SIG-M5 treated with dmso at 0.1 percent for 504 hours (cell line): ENCODE measurements around the gene ACOXL.
A peak's percentile ranks its signal among the peaks of the same experiment; 100 is the strongest.

Source experiments
- DNase-seq: peaks from one replicate; lab custom pipeline; 2025; ENCODE audit not compliant: unreplicated experiment; lab: John Stamatoyannopoulos, UW

The ACOXL gene

GRCh38 chr2:110820128-110820527 lies 87.8 kb downstream of the ACOXL start:
- peak; percentile 77 for DNase-seq

DNA sequence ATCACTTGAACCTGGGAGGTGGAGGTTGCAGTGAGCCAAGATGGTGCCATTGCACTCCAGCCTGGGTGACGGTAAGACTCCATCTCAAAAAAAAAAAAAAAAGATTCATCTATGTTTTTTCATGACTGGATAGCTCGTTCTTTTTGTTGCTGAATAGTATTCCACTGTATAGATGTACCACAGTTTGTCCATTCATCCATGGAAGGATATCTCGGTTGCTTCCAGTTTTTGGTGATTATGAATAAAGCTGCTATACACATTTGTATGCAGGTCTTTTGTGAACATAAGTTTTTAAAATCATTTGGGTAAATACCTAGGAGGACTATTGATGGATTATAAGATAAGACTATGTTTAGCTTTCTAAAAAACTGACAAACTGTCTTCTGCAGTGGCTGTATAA lies 90.8 kb downstream of the ACOXL start:
- DNase-seq, result no peak

GRCh38 chr2:110827511-110827910 lies 95.1 kb downstream of the ACOXL start:
- DNase-seq, result no peak

DNA sequence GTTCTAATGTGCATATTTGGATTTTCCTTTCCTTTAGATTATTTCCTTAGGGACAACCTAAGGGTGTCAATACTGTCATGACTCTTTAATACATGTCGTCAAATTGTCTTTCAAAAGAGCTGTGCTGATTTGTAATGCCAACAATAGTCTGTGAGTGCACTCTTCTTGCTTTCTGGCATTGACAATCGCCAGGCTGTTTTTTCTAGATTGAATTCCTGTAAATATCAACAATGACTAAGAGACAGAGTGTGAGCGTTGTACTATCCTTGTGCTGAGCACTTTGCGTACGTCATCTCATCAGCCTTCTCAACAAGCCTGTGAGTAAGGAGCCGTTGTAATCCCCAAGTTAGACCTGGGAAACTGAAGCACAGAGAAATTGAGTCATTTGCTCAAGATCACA lies 96.0 kb downstream of the ACOXL start:
- no peak for DNase-seq

- DNase-seq, result no peak
Observed at GRCh38 chr2:110829413-110830146, 97.2 kb downstream of the ACOXL start.

GRCh38 chr2:110832740-110833139 lies 100.4 kb downstream of the ACOXL start:
- no peak for DNase-seq

GRCh38 chr2:110834134-110834827 lies 101.9 kb downstream of the ACOXL start:
- no peak for DNase-seq

DNA sequence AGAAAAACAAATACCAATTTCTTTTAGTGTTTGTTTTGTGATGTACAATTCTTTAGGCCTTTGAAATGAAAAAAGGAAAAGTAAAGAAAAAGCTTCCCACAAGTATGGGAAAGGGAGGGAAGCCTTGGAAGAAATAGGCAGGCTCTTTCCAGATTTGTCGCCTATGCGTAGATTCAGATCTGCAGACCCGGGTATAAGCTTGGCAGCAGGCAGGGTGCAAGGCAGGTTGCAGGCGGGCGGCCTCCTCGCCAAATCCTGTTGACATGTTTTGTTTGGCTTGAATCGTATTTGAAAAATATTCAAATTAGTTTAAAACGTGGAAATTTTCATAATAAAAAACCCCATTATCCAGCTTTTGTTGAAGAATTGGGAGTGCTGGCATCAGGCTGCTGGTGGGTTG lies 104.3 kb downstream of the ACOXL start:
- DNase-seq, result no peak

- DNase-seq, result no peak
Observed at GRCh38 chr2:110837446-110838409, 105.4 kb downstream of the ACOXL start.

DNA sequence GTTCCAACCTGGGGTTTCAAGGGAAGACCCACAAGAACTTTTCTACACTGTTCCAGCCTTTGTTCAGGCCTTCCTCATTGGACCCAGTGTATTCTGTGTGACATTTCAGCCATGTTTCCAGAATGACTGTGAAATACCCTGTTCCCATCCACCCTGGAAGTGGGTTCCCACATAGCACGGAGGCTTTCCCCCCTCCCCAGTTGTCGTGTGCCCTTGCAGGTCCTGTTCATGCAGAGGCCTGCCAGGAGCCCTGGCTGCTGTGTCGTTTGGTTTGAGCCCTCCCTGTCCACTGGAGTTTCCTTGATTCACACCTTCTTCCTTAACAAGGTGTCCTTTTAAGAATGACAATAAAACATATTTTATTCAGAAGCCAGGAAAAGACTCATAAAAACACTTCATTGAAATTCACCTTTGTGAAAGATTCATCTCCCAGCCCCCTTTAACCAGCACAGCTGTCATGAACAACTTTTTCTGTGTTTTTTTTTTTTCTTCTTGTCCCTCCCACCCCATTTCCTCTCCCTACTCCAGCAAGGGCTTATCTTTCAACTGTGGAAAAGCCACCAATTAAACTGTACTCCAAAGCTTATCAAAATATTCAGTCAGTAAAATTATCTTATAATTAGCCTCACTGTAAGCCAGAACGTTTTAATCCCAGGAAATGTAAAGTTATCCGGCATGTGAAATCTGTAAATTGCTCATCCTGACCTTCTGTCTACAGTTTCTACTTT lies 106.4 kb downstream of the ACOXL start:
- DNase-seq, result no peak

- no peak for DNase-seq
Observed at GRCh38 chr2:110840508-110840907, 108.1 kb downstream of the ACOXL start.

DNA sequence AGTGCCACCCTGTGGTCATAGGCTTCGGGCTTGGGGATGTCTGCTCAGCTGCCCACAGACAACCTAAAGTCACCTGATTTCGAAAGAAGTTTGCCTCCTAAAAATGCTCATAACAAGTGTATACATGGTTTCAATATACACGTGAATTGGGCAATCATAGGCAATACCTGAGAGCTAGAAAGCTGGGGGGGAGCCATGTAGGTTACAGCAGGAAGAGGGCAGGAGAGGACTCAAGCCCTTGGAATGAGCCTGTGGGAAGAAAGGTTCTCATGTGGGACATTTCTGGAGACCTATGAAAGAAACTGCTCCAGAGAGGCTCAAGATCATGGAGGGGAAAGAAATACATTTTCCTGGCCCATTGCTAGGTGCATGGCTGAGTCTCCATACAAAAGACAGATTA lies 109.7 kb downstream of the ACOXL start:
- DNase-seq, result no peak

DNA sequence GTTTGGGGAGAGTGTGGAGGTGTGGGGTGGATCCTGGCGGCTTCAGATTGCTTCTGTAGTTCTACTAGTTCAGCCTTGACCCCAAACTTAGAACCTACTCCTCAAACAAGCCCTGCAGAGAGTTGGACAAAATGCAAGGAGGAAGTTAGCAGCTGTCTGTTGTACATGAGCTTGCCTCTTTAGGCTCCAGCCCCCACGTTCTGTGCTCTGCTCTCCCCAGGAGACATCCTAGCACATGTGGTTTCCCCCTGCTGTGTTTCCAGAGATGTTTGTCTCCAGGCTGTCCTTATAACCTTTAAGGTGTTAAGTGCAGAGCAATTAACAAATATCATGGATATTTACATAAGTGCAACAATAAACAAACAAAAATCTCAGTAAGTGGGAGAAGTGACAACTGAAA lies 111.1 kb downstream of the ACOXL start:
- peak; percentile 10 for DNase-seq

- DNase-seq, result no peak
Observed at GRCh38 chr2:110843959-110844510, 111.7 kb downstream of the ACOXL start.

- no peak for DNase-seq
Observed at GRCh38 chr2:110847651-110848050, 115.3 kb downstream of the ACOXL start.

- DNase-seq, result no peak
Observed at GRCh38 chr2:110848071-110848470, 115.7 kb downstream of the ACOXL start.

DNA sequence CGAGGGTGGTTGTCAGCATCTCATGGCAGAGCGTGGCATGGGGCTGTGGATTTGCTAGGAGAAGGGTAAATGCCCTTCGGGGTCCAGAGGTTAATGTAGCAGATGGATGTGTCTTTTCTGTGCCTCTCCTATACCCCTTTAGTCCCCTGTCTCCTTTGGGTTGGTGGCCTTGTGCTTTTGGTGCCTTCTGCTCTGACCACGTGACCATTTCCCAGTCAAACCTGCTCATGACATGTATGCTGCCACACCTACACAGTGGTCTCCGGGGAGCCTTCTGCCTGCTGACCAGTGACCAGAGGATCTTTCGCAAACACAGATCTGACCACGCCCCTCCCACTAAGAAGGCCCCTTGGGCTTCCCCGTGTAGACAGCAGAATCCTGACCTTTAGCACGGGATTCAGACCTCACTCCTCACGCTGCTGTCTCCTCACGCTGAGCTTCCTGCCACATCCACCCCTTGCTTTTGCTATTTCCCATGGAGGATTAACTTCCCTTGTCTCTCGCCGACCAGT lies 116.2 kb downstream of the ACOXL start:
- no peak for DNase-seq

DNA sequence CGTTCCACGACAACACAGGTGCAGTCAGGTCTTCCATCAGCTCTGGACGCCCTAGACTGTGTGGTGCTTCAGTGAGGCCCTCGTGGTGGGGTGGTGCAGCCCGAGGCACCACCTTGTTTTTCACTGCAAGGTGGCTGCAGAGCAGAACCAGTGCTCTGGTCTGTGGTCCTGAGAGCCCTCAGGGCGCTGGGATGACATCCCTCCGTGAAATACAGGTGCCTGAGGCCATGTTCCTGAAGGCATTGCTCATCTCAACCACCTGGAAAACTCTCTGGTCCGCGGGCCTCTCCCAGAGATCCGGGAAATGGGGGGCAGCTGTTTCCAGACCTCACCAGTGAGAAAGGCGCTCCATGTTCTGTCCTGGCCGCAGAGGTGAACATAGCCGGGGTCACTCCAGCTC lies 119.2 kb downstream of the ACOXL start:
- no peak for DNase-seq

- no peak for DNase-seq
Observed at GRCh38 chr2:110852051-110852450, 119.7 kb downstream of the ACOXL start.

DNA sequence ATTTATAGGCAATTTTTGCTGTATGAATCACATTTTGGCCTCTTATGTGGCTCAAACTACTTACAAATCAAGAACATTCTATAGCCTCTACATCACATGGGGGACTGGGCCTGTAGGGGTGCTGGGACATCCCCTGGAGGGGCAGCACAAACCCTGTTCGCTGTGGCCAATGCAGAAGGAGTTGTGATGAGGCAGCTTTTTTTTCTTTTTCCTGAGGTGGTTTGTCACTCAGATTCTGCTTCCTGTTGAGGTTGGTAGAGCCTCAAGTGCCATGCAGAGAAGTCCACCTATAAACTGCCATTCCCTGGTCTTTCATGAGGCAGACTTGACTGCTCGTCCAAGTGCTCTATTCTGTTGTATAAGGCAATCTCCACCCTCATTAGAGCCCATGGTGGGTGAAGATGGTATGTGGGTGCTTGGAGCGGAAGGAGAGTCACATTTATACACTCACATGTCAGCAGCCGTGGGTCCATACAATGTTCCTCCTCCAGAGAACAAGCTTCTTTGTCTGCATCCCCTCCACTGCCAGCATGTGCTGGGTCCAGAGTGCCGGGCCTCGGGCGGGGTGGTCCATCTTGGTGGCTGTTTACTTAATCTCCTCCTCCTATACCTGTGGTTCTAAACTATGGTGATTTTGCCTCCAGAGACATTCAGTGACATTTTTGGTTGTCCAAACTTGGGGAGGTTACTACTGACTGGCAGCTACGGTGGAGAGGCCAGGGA lies 120.3 kb downstream of the ACOXL start:
- no peak for DNase-seq
